M059J (cell line): Measurements from ENCODE around the gene C4orf50. TPM values are rescaled to one million over a fixed set of nuclear protein-coding genes. Genes with fewer than 3 reads are reported as not detected.

Experiments
- DNase-seq: peaks from one replicate; pipeline ENCODE4 v3.0.0-alpha.2; 2012; ENCODE audit warnings: low read depth
- total RNA-seq: library from RNA; depleted of rRNA; stranded (reverse); fragments of >200 nt; shearing (Covaris generic); gene quantifications from 2 replicates; pipeline ENCODE4 v1.2.3, GENCODE V29; 2014

C4orf50 gene
- total RNA-seq, 1 experiment from 2014 or later: not detected

DNA sequence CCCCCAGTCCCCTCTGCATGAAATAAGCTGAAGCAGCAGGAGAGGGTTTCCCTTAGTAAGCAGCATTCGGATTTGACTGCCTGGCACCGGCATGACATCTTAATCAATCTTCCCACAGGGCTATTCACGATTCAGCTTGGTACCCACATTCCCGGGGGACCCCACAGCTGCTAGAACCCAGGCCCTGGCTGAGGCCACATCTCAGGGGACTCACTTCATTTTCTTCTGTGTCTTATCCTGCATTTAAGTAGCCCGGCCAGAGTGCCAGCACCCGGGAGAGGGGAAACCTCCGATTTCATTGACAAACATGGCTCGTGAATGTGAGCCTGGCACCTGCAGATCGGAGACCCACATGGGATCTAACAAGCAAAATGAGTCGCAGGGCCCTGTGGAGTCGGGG, 73.1 kb downstream of the C4orf50 start:
- no peak for DNase-seq

DNA sequence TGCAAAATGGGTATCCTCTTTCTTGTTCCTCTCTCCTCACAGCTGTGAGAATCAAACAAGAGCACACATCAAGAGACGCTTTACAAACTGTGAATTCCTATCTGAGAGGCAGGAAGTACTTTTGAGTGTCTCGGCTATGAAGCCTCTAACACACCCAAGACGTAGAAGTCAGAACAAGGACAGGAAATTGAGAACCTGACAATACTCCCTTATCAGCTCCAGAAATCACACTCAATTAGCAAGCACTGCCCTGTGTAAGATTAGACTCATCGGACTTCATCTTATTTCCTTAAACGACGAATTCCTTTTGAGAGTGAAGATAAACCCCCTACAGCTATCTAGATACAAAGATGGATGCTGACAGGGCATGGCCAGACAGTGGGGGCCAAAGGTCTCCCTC, 74.7 kb downstream of the C4orf50 start:
- no peak for DNase-seq

GRCh38 chr4:5942947-5943346, 75.3 kb downstream of the C4orf50 start:
- DNase-seq: no peak

DNA sequence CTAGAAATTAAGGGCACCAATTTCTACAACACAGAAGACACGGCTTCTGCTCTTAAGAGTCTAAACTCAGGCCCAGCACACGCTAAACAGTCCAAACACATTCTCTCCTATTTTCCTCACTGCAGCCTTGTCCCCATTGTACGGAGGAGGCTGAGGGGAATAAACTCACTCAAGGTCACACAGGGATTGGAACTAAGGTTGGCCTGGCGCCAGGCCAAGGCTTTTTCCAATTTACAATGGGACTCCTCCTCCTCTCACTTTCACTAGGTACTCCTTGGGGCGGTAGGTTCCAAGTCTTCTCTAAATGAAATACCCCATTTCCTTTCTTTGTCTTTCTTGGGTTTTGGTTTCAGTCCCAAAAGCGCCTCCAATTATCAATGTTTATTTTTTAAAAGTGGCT, 76.6 kb downstream of the C4orf50 start:
- no peak for DNase-seq

DNA sequence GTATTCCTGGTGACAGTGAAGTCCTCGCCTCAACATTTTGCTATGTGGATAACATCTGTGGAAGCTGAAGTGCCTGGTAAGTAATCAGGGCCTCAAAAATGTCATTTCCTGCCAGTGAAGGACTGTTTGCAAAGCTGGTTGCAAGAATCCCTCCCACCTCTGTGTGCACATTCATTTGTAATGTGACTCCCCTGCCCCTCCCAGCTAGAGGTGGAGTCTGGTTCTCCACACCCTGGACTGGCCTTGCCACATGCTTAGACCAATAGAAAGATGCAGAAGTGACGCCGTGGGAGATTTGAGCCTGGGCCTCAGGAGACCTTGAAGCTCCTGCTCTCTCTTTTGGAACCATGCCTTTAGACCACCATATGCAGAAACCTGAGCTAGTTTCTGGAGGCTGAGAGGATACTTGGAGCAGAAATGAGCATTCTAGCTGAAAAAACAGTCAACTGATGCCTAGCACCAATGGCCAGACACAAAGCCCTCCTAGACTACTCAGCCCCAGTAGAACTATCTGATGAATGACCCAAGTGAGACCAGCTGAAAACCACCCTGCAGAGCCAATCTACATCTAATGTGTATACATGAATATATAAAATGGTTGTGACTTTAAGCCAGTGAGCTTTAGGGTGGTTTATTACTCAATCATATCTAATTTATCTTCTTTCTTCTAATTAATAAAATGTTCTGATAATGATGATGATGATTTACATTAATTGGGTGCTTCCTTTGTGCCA, 77.6 kb downstream of the C4orf50 start:
- DNase-seq: no peak

DNA sequence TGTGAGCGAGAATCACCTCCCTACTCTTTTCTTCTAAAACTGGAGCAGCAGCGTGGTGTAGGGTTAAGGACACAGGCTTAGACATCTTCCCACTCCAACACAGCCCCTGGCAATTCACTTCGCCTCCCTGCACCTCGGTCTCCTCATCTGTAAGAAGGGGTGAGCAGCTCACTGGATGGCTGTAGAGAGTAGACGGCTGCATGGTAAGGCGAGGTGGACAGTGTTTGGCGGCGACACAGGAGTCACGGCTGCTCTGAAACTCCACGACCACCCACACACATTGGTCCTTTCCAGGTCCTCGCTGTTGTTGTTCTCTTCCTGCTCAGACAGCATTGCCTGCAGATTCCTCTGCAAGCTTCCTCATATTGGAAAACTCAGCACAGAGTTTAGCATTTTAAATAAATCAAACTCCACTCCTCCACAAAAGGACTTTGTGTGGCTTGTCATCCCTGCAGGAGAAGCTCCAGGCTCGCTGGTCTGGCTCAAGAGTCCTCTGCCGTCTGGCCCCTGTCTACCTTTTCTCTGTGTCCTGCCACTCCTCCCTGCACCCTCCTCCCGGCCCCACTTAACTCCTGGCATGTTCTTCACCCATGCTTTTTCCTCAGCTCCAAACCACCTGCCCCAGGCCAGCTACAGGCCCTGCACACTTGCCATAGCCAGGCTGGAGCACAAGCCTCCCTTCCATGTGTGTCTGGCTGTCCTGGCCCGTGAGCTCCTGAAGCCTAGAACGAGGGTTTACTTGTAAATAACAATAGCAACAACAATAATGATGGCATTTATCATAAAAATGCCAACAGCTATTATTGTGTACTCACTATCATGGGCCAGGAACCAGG, 84.0 kb downstream of the C4orf50 start:
- no peak for DNase-seq

- DNase-seq: no peak
Measured at GRCh38 chr4:5933116-5933515, 85.1 kb downstream of the C4orf50 start.

- no peak for DNase-seq
Measured at GRCh38 chr4:5932035-5932568, 86.1 kb downstream of the C4orf50 start.

DNA sequence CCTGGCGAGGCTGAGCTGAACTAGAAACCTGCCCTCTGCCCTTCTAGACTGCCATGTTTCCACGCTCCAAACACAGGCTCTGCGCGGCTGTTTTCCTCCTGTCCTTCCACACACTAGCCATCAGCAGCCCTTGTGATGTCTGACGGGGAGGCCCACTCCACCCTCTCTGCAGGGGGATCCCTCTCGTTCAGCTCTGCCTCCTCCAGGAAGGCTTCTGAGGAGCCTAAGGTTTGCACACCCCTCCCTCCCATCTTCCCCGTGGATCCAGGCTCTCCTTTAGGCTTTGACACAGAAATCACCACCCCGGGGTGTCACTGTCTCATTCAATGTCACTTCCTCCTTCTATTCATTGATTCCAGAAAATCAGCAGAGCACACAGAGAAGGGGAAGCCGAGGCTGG, 86.7 kb downstream of the C4orf50 start:
- no peak for DNase-seq

DNA sequence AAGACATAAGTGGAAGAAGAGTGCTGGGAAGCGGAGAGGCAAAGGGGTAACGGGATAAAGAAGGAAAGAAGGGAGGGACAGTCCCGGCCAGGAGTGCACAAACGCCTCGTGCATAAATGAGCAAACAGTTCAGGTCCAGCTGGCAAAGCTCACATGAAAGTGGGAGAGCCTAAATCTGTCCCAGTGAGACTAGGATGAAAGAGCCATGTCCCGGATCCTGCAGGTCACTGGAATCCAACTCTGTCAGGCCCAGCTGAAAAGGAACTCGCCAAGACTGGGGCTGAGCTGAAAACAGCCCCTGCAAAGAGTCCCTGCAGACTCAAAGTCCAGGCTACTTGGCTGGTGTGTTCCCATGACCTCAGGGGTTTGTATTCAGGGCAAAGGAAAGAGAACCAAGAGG, 87.4 kb downstream of the C4orf50 start:
- DNase-seq: no peak

DNA sequence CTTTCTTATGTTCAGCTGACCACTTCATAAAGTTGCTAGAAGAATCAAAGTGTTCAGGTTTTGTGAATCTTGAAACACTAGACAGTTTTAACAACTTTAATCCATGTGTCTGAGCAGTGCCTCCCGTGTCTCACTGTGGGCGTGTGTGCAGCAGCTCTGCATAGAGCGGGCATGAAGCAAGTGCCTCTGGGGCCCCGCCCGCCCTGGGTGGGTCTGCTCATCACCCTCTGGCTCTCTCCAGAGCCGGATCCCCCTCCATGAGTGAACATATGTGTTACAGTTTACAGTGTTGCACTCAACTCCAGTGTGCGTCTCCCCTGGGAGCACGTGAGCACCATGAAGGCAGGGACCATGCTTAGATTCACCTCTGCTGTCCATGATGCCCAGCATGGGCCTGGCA, 87.8 kb downstream of the C4orf50 start:
- DNase-seq: no peak

GRCh38 chr4:5928844-5929420, 89.3 kb downstream of the C4orf50 start:
- DNase-seq: no peak

DNA sequence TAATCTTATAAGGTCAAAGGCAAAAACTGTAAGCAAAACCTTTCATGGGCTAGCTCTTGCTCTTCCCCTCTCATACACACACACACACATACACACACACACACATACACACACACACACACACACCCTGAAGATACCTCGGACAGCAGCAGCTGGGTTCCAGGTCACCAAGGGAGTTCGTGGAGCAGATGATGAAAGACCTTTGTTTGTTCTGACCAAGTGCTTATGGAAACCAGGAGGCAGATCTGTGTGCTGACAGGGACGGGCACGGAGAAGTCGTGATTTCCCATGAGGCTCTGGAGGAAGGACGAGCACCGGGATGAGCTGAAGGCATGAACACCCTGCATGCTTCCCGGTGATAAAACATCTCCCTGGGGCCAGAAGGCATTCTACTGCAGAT, 90.0 kb downstream of the C4orf50 start:
- no peak for DNase-seq

DNA sequence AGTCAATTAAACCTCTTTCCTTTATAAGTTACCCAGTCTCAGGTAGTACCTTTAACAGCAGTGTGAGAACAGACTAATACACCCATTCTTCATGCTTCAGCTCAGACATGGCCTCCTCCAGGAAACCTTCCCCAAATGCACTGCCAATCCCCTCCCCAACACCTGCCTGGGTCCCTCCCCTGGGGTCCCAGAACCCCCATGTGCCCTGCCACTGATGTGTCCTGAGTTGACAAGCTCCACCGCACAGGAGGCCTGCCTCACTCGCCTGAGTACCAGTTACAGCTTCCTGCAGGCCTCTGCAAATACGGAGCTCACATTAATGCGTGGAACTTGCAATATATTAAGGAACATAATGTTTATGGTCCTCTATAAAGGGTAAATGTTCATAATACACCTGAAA, 90.5 kb downstream of the C4orf50 start:
- DNase-seq: no peak

- no peak for DNase-seq
Measured at GRCh38 chr4:5927116-5927515, 91.1 kb downstream of the C4orf50 start.

- no peak for DNase-seq
Measured at GRCh38 chr4:5926598-5926997, 91.6 kb downstream of the C4orf50 start.

- no peak for DNase-seq
Measured at GRCh38 chr4:5925419-5926200, 92.6 kb downstream of the C4orf50 start.

DNA sequence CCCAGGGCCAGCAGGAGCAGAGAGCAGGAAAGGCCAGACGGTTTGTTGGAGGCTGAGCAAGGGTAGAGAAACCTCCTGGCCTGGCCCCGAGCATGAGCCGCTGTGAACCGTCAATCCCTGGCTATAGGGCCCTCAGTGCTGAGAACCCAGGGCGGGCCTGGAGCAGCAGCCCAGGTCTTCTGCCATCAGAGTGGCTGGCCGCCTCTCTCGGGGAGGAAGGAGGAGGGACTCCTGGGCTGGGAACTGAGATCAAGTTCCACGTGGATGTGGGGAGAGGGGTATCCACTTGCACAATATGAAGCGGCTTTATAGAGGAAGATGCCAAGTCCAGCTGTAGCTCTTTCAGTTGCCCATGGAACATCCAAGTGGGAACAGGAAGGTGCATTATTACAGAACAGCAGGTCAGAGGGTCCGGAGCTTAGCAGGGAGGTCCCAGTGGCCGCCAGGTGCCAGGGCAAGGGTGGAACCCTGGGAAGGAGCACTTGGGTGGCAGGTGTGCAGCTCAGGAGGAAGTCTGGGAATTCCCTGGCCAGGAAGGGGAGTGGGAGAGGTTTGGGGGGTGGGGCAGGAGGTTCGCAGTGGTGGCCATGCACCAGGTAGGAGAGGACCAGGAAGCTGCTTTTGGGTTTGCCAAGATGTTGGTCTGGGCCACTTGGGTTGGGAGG, 93.6 kb downstream of the C4orf50 start:
- no peak for DNase-seq

DNA sequence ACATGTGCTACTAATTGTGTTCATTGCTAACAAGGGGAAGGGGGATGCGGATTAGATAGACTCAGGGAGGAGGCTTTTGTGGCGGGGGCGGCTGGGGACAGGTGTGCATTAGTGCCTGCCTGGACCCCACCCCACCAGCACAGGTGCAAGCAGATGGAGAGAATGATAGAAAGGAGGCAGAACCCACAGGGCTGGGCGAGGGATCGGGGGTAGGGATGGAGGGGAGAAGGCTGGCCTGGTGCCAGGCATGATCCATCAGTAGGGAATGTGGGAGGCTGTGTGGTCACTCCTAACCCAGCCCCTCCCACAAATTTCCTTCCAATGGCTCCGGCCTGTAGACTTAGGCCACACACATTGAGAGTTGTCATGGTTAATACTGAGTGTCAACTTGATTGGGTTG, 94.9 kb downstream of the C4orf50 start:
- DNase-seq: no peak

GRCh38 chr4:5922556-5922955, 95.7 kb downstream of the C4orf50 start:
- no peak for DNase-seq

DNA sequence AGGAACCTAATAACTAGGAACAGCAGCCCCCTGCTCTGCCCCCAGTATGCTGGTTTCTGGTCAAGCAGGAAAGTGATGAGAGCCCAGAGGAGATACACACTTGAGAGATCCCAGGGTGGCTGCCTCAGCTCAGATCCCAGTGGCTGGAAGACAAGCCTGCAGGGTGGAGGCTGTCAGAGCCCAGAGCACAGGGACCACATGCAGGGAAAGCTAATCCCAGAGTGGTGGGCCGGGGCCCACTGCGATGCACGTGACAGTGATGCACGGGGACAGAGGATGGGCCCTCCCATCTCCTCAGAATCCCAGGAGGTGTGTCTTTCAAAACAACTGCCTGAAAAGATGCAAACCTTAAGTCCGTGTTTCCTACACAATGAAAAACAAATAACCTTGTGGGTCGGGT, 96.2 kb downstream of the C4orf50 start:
- DNase-seq: no peak
